Bronchial epithelial cell (primary cell): ENCODE data around the gene KIRREL2. TPM values are rescaled to one million over a fixed set of nuclear protein-coding genes. Genes with fewer than 3 reads are reported as not detected.

Experiments
- DNase-seq: peaks from one replicate; pipeline ENCODE4 v3.0.0-alpha.2; 2010; ENCODE audit warnings: low read depth
- FAIRE-seq: peaks from 2 replicates; lab custom pipeline; 2011; peaks lifted over from hg19 to GRCh38; lab: Jason Lieb, UNC
- H3K27me3 ChIP-seq: 2 replicates; pipeline ENCODE4 v1.5.1; 2011; ENCODE audit warnings: low read length; ENCODE audit not compliant: control insufficient read depth, insufficient read depth
- H3K36me3 ChIP-seq: 2 replicates; pipeline ENCODE4 v1.5.1; 2011; ENCODE audit warnings: low read length; ENCODE audit not compliant: control insufficient read depth, insufficient read depth
- H3K4me3 ChIP-seq: 2 replicates; pipeline ENCODE4 v1.5.1; 2011; ENCODE audit warnings: mild to moderate bottlenecking, low read depth, low read length, control low read depth
- CTCF ChIP-seq: IDR thresholded peaks from 2 replicates; pipeline ENCODE4 v1.5.1; 2011; ENCODE audit warnings: mild to moderate bottlenecking, moderate library complexity, low read length, control low read depth, inconsistent platforms; ENCODE audit not compliant: insufficient read depth, severe bottlenecking
- total RNA-seq: library from RNA; depleted of rRNA; stranded (reverse); fragments of >200 nt; gene quantifications from 2 replicates; pipeline ENCODE4 v1.2.1, GENCODE V29; 2014

The KIRREL2 gene
- total RNA-seq, 1 donor from 2014 or later = not detected

GRCh38 chr19:35874392-35874930, 17.8 kb downstream of the KIRREL2 start:
- no peak for TF ChIP-seq CTCF
- FAIRE-seq (no peak), DNase-seq (no peak)
- Histone ChIP-seq H3K27me3 (peaks cover 2% of the 10 kb centered on the region), H3K4me3 (no peak overlapping the region), H3K36me3 (no peaks in the 10 kb centered on the region)

GRCh38 chr19:35879068-35879467, 22.4 kb downstream of the KIRREL2 start:
- FAIRE-seq = no peak
- peaks cover 2% of the 10 kb centered on the region for H3K27me3 ChIP-seq
- no peak for TF ChIP-seq CTCF
- H3K36me3 ChIP-seq = no peaks in the 10 kb centered on the region
- no peak overlapping the region for H3K4me3 ChIP-seq
- no peak for DNase-seq

- FAIRE-seq (peak; percentile 36), DNase-seq (peak; percentile 76)
- Histone ChIP-seq H3K27me3 (peaks cover 2% of the 10 kb centered on the region), H3K4me3 (no peak overlapping the region), H3K36me3 (no peaks in the 10 kb centered on the region)
- TF ChIP-seq CTCF = no peak
Observed at GRCh38 chr19:35879770-35880317, 23.1 kb downstream of the KIRREL2 start.

- no peaks in the 10 kb centered on the region for H3K36me3 ChIP-seq
- no peak overlapping the region for H3K4me3 ChIP-seq
- peak; percentile 34 for TF ChIP-seq CTCF
- FAIRE-seq = no peak
- DNase-seq = peak; percentile 76
- peaks cover 2% of the 10 kb centered on the region for H3K27me3 ChIP-seq
Observed at GRCh38 chr19:35882114-35882832, 25.6 kb downstream of the KIRREL2 start.

GRCh38 chr19:35883882-35884281, 27.2 kb downstream of the KIRREL2 start:
- Histone ChIP-seq H3K36me3 (peaks cover 7% of the 10 kb centered on the region), H3K4me3 (no peak overlapping the region), H3K27me3 (no peaks in the 10 kb centered on the region)
- no peak for TF ChIP-seq CTCF
- no peak for FAIRE-seq
- no peak for DNase-seq
